HCT116 (cell line): ENCODE measurements around the gene NFIC. TPM values are rescaled to one million over a fixed set of nuclear protein-coding genes. Genes with fewer than 3 reads are reported as not detected.

ENCODE experiments used
- ATAC-seq: fragments of 200-7000 bp; cut with Tn5 transposase; 2 replicates; pipeline ENCODE4 v1.9.1; 2020; ENCODE audit warnings: mild to moderate bottlenecking, moderate library complexity
- BruUV-seq: library from RNA; stranded (reverse); fragments of 400-500 nt; replicated peaks from 2 replicates; lab custom pipeline; 2021; lab: Mats Ljungman, UMichigan
- CTCF ChIA-PET: fragments of 300-600 bp; sonication (Branson Sonifier 250); formaldehyde crosslinking; loops from one replicate; lab custom pipeline; 2021; ENCODE audit warnings: antibody characterized with exemption; lab: Charles Lee
- POLR2A ChIA-PET: fragments of 300-600, 350-600 bp; sonication (Branson Sonifier 250); formaldehyde crosslinking; loops from one replicate; lab custom pipeline; 2021; ENCODE audit warnings: antibody characterized with exemption; lab: Charles Lee
- RAD21 ChIA-PET, 2 experiments: fragments of 300-600 bp; sonication (Branson Sonifier 250); formaldehyde crosslinking; loops; one replicate each; lab custom pipeline; 2023; ENCODE audit warnings: low total read pairs in 2 of 2; ENCODE audit not compliant: uncharacterized antibody in 2 of 2, unreplicated experiment in 2 of 2, low non-redundant PET in 1 of 2; lab: Charles Lee
- DNase-seq: peaks from one replicate; pipeline ENCODE4 v3.0.0-alpha.2; 2010; ENCODE audit warnings: low read depth, low spot score
- H2AFZ ChIP-seq: fragments of 200-600 bp; shearing (Covaris generic), sonication (generic); 2 replicates; pipeline ENCODE4 v1.6.1; 2017; ENCODE audit warnings: low read depth, mixed run types, mixed read lengths, antibody characterized with exemption, low read length; ENCODE audit not compliant: poor library complexity, severe bottlenecking
- H3K27ac ChIP-seq: 2 replicates; pipeline ENCODE4 v1.5.1; 2012; ENCODE audit warnings: low read depth, low read length
- H3K27me3 ChIP-seq: fragments of 200-600 bp; sonication (generic); 2 replicates; pipeline ENCODE4 v1.6.1; 2016; ENCODE audit warnings: mixed run types, low read length, mixed read lengths; ENCODE audit not compliant: insufficient read depth
- H3K36me3 ChIP-seq, 2 experiments: fragments of 200-500 bp in 1 of 2; fragments of 200-600 bp in 1 of 2; sonication (Bioruptor generic) in 1 of 2; sonication (generic) in 1 of 2; 2 replicates each; pipeline versions ENCODE4 v1.5.1 to v1.6.1; 2014 to 2016; ENCODE audit warnings: low read length in 2 of 2, inconsistent platforms in 1 of 2, mixed read lengths in 1 of 2, mixed run types in 1 of 2; ENCODE audit not compliant: insufficient read depth in 2 of 2, control insufficient read depth in 1 of 2
- H3K4me1 ChIP-seq, 2 experiments: fragments of 200-600 bp in 1 of 2; sonication (generic) in 1 of 2; 2 replicates each; pipeline versions ENCODE4 v1.5.1 to v1.6.1; 2012 to 2017; ENCODE audit warnings: low read length in 2 of 2, inconsistent platforms in 1 of 2, mild to moderate bottlenecking in 1 of 2, mixed read lengths in 1 of 2, mixed run types in 1 of 2, moderate library complexity in 1 of 2; ENCODE audit not compliant: insufficient read depth in 2 of 2, control insufficient read depth in 1 of 2
- H3K4me2 ChIP-seq: fragments of 200-600 bp; sonication (generic); 2 replicates; pipeline ENCODE4 v1.6.1; 2017; ENCODE audit warnings: mixed run types, low read length, mixed read lengths
- H3K4me3 ChIP-seq, 2 experiments: fragments of 200-600 bp in 1 of 2; sonication (generic) in 1 of 2; replicated peaks in 1 of 2; 2 replicates each; pipeline ENCODE4 v1.5.1; 2011 to 2016; ENCODE audit warnings: low read length in 2 of 2, control low read depth in 1 of 2, low read depth in 1 of 2, mild to moderate bottlenecking in 1 of 2, mixed read lengths in 1 of 2, mixed run types in 1 of 2
- H3K79me2 ChIP-seq: fragments of 200-600 bp; sonication (generic); 2 replicates; pipeline ENCODE4 v1.6.1; 2017; ENCODE audit warnings: mild to moderate bottlenecking, mixed run types, low read length, moderate library complexity, mixed read lengths; ENCODE audit not compliant: insufficient read depth
- H3K9ac ChIP-seq: fragments of 200-600 bp; sonication (generic); 2 replicates; pipeline ENCODE4 v1.6.1; 2016; ENCODE audit warnings: low read length, mixed read lengths
- H3K9me2 ChIP-seq: fragments of 200-600 bp; sonication (generic), shearing (Covaris generic); 2 replicates; pipeline ENCODE4 v1.6.1; 2017; ENCODE audit warnings: mixed run types, mild to moderate bottlenecking, moderate library complexity; ENCODE audit not compliant: insufficient read depth
- H3K9me3 ChIP-seq, 2 experiments: fragments of 200-500 bp in 1 of 2; fragments of 200-600 bp in 1 of 2; sonication (Bioruptor generic) in 1 of 2; sonication (generic) in 1 of 2; 2 replicates each; pipeline ENCODE4 v1.6.1; 2014 to 2017; ENCODE audit warnings: low read length in 2 of 2, mixed read lengths in 2 of 2, inconsistent platforms in 1 of 2, low read depth in 1 of 2, mild to moderate bottlenecking in 1 of 2, mixed run types in 1 of 2, moderate library complexity in 1 of 2; ENCODE audit not compliant: control insufficient read depth in 1 of 2, insufficient read depth in 1 of 2
- H4K20me1 ChIP-seq: fragments of 200-600 bp; sonication (generic), shearing (Covaris generic); 2 replicates; pipeline ENCODE4 v1.6.1; 2017; ENCODE audit warnings: mixed run types, mild to moderate bottlenecking, moderate library complexity; ENCODE audit not compliant: insufficient read depth
- CBX3 ChIP-seq: IDR thresholded peaks from 2 replicates; pipeline ENCODE4 v1.6.1; 2012; ENCODE audit warnings: low read depth
- CEBPB ChIP-seq: IDR thresholded peaks from 2 replicates; pipeline ENCODE4 v1.6.1; 2012; ENCODE audit warnings: low read depth
- EGR1 ChIP-seq: IDR thresholded peaks from 2 replicates; pipeline ENCODE4 v1.6.1; 2012; ENCODE audit warnings: low read depth
- ELF1 ChIP-seq: IDR thresholded peaks from 2 replicates; pipeline ENCODE4 v1.6.1; 2012; ENCODE audit warnings: low read depth, borderline replicate concordance
- EZH2phosphoT487 ChIP-seq: fragments of 200-600 bp; IDR thresholded peaks from 2 replicates; pipeline ENCODE4 v1.6.1; 2018; ENCODE audit warnings: antibody characterized with exemption, borderline replicate concordance
- FOSL1 ChIP-seq: IDR thresholded peaks from 2 replicates; pipeline ENCODE4 v1.6.1; 2012; ENCODE audit warnings: low read depth
- POLR2AphosphoS5 ChIP-seq: IDR thresholded peaks from 2 replicates; pipeline ENCODE4 v1.6.1; 2011; ENCODE audit warnings: mild to moderate bottlenecking, low read depth, low read length, moderate library complexity
- RAD21 ChIP-seq: IDR thresholded peaks from 2 replicates; pipeline ENCODE4 v1.6.1; 2012; ENCODE audit warnings: low read depth, mild to moderate bottlenecking
- SIN3A ChIP-seq: IDR thresholded peaks from 2 replicates; pipeline ENCODE4 v1.6.1; 2012; ENCODE audit warnings: low read depth
- SP1 ChIP-seq: IDR thresholded peaks from 2 replicates; pipeline ENCODE4 v1.6.1; 2012; ENCODE audit warnings: low read depth
- SRF ChIP-seq: IDR thresholded peaks from 2 replicates; pipeline ENCODE4 v1.6.1; 2012; ENCODE audit warnings: low read depth
- TCF7L2 ChIP-seq: IDR thresholded peaks from 2 replicates; pipeline ENCODE4 v1.7.0; 2011; ENCODE audit warnings: borderline replicate concordance, inconsistent platforms; ENCODE audit not compliant: insufficient read depth, insufficient read length; ENCODE audit errors: extremely low read depth
- YY1 ChIP-seq: IDR thresholded peaks from 2 replicates; pipeline ENCODE4 v1.6.1; 2011; ENCODE audit warnings: low read length, low read depth, moderate library complexity, mild to moderate bottlenecking; ENCODE audit not compliant: insufficient replicate concordance; ENCODE audit errors: extremely low read depth
- ZNF274 ChIP-seq: fragments of 200-500 bp; sonication (Bioruptor generic); IDR thresholded peaks from 2 replicates; pipeline ENCODE4 v1.6.1; 2014; ENCODE audit warnings: mild to moderate bottlenecking, low read depth, low read length, inconsistent platforms
- intact Hi-C: fragments of 100-400 bp; cut with micrococcal nuclease; formaldehyde crosslinking; loops from 2 replicates; pipeline ENCODE4 v1.10.0; 2022
- total RNA-seq: library from RNA; stranded (reverse); gene quantifications from one replicate; pipeline ENCODE4 v1.2.1, GENCODE V29; 2021; ENCODE audit not compliant: unreplicated experiment
- TF ChIP-seq, protein P1 (sequence below): IDR thresholded peaks from 2 replicates; pipeline ENCODE4 v1.6.1; 2012
- TF ChIP-seq, protein P2 (sequence below): IDR thresholded peaks from 2 replicates; pipeline ENCODE4 v1.6.1; 2012
- TF ChIP-seq, protein P3 (sequence below): IDR thresholded peaks from 2 replicates; pipeline ENCODE4 v1.6.1; 2011; ENCODE audit warnings: mild to moderate bottlenecking, low read length, moderate library complexity; ENCODE audit not compliant: insufficient replicate concordance; ENCODE audit errors: extremely low read depth
- TF ChIP-seq, protein P4 (sequence below): IDR thresholded peaks from 2 replicates; pipeline ENCODE4 v1.6.1; 2012; ENCODE audit warnings: low read depth

Gene NFIC
- total RNA-seq, 1 experiment from 2014 or later: 116 TPM

DNA sequence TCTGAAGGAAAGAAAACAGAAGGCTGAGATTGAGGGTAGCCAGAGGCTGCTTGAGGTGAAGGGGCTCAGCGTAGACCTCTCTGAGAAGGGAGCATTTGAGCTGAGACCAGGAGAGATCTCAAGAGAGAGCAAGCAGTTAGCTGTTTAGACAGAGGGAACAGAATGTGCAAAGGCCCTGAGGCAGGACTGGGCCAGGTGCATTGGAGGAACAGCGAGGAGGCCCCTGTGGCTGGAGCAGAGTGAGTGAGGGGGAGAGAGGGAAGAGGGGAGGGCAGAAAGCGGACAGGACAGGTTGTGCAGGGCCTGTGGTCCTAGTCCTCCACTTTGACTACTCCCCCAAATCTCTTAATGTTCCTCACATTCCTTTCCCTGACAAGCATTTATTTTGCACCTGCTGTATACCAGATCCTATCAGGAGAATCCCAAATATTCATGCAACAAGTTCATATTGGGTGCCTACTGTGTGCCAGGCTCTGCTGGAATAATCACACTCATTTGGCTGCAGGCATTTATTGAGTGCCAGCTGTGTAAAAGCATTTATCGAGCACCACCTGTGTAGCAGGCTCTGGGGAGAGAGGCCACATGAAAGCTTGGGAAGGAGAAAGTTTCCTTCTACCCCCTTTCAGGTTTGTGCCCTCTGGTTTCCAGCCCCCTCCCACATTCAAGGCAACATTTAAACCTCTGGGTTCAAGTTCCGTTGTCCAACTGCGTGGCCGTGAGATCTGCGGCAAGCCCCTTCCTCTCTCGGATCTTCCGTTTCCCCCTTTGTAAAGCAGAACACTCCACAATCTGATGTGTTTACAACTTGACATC lies 36.5 kb downstream of the NFIC start:
- Histone ChIP-seq H3K4me3 (no peak overlapping the region), H3K9ac (no peak overlapping the region), H3K4me2 (no peak overlapping the region), H3K4me1 (peaks cover 3 to 15% of the 10 kb centered on the region in 2 experiments; a peak in 3 of 4 replicates), H3K9me3 (no peaks in the 10 kb centered on the region), H3K27me3 (no peaks in the 10 kb centered on the region), H4K20me1 (peaks cover 4% of the 10 kb centered on the region; the same call in 1 of the 2 replicates), H2AFZ (no peak overlapping the region), H3K27ac (no peak overlapping the region), H3K79me2 (peaks cover 94% of the 10 kb centered on the region), H3K36me3 (peaks cover 0 to 10% of the 10 kb centered on the region in 2 experiments; a peak in 1 of 4 replicates), H3K9me2 (no peaks in the 10 kb centered on the region)
- ChIA-PET CTCF (no interaction called here), RAD21 (no interaction called here), POLR2A (no interaction called here)
- intact Hi-C loops: no loop called here
- TF ChIP-seq FOSL1 (no peak), ZNF274 (no peak), CEBPB (no peak), SRF (no peak), POLR2AphosphoS5 (no peak), YY1 (no peak), RAD21 (no peak), SP1 (no peak), ELF1 (no peak), SIN3A (no peak), EGR1 (no peak), EZH2phosphoT487 (no peak), TCF7L2 (no peak), CBX3 (no peak)
- TF ChIP-seq, protein P1, sequence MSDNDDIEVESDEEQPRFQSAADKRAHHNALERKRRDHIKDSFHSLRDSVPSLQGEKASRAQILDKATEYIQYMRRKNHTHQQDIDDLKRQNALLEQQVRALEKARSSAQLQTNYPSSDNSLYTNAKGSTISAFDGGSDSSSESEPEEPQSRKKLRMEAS: no peak
- TF ChIP-seq, protein P2, sequence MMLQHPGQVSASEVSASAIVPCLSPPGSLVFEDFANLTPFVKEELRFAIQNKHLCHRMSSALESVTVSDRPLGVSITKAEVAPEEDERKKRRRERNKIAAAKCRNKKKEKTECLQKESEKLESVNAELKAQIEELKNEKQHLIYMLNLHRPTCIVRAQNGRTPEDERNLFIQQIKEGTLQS: no peak
- TF ChIP-seq, protein P3, sequence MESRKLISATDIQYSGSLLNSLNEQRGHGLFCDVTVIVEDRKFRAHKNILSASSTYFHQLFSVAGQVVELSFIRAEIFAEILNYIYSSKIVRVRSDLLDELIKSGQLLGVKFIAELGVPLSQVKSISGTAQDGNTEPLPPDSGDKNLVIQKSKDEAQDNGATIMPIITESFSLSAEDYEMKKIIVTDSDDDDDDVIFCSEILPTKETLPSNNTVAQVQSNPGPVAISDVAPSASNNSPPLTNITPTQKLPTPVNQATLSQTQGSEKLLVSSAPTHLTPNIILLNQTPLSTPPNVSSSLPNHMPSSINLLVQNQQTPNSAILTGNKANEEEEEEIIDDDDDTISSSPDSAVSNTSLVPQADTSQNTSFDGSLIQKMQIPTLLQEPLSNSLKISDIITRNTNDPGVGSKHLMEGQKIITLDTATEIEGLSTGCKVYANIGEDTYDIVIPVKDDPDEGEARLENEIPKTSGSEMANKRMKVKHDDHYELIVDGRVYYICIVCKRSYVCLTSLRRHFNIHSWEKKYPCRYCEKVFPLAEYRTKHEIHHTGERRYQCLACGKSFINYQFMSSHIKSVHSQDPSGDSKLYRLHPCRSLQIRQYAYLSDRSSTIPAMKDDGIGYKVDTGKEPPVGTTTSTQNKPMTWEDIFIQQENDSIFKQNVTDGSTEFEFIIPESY: no peak
- TF ChIP-seq, protein P4, sequence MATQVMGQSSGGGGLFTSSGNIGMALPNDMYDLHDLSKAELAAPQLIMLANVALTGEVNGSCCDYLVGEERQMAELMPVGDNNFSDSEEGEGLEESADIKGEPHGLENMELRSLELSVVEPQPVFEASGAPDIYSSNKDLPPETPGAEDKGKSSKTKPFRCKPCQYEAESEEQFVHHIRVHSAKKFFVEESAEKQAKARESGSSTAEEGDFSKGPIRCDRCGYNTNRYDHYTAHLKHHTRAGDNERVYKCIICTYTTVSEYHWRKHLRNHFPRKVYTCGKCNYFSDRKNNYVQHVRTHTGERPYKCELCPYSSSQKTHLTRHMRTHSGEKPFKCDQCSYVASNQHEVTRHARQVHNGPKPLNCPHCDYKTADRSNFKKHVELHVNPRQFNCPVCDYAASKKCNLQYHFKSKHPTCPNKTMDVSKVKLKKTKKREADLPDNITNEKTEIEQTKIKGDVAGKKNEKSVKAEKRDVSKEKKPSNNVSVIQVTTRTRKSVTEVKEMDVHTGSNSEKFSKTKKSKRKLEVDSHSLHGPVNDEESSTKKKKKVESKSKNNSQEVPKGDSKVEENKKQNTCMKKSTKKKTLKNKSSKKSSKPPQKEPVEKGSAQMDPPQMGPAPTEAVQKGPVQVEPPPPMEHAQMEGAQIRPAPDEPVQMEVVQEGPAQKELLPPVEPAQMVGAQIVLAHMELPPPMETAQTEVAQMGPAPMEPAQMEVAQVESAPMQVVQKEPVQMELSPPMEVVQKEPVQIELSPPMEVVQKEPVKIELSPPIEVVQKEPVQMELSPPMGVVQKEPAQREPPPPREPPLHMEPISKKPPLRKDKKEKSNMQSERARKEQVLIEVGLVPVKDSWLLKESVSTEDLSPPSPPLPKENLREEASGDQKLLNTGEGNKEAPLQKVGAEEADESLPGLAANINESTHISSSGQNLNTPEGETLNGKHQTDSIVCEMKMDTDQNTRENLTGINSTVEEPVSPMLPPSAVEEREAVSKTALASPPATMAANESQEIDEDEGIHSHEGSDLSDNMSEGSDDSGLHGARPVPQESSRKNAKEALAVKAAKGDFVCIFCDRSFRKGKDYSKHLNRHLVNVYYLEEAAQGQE: no peak
- no TSS peak for BruUV-seq
- DNase-seq (no peak), ATAC-seq (no peak)
